ENCODE data around the gene IL17RA.

The IL17RA gene

DNA sequence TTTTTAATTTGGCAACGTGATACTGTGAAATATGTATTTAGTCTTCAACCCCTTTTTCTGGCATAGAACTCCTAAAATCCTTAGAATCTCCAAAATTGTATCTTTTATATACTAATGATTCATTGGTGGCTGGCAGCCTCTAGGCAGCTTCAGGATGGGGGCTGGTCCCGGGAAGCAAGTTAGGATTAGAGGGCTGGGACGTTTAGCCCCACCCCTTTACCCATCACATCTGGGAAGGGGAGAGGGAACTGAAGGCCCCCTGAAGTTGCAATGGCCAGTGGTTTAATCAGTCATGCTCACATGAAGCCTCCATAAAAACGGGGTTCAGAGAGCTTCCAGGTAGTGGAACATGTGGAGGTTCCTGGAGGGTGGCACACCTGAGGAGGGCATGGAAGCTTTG is 7.1 kb downstream of the IL17RA start:
- Histone ChIP-seq H3K9me3 (no peaks in the 10 kb centered on the region), H3K27me3 (no peaks in the 10 kb centered on the region), H3K4me3 (ENCODE audit: low read depth in 1 of 2, low read length in 1 of 2) (peak overlapping the region in 1 of 2 experiments; percentile 30), H3K36me3 (peaks cover 42% of the 10 kb centered on the region), H3K27ac (peak overlapping the region; percentile 98), H3K4me1 (ENCODE audit: control insufficient read depth in 1 of 2, insufficient read depth in 1 of 2, low read depth in 1 of 2, low read length in 1 of 2) (peaks cover 88 to 99% of the 10 kb centered on the region in 2 experiments)
- TF ChIP-seq, protein P1, sequence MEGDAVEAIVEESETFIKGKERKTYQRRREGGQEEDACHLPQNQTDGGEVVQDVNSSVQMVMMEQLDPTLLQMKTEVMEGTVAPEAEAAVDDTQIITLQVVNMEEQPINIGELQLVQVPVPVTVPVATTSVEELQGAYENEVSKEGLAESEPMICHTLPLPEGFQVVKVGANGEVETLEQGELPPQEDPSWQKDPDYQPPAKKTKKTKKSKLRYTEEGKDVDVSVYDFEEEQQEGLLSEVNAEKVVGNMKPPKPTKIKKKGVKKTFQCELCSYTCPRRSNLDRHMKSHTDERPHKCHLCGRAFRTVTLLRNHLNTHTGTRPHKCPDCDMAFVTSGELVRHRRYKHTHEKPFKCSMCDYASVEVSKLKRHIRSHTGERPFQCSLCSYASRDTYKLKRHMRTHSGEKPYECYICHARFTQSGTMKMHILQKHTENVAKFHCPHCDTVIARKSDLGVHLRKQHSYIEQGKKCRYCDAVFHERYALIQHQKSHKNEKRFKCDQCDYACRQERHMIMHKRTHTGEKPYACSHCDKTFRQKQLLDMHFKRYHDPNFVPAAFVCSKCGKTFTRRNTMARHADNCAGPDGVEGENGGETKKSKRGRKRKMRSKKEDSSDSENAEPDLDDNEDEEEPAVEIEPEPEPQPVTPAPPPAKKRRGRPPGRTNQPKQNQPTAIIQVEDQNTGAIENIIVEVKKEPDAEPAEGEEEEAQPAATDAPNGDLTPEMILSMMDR (IDR thresholded peaks at IDR 0.05) = no peak

DNA sequence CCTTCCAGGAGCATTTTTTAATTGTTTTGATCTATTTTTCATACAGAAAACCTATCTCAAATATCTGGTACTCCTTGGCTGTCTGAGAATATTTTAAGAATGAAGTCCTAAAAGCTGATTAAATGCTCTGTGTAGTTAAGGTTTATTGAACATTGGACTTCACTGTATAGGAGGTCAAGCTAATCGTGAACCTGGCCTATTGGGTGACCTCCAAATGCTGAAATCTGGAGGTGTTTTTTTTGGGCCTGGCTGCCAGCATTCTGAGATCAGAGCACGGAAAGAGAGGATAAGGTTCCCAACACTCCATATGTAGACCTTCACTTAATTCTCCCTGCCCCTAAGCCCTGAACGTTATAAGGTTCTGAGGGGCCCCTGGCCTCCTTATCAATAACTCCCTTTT is 8.3 kb downstream of the IL17RA start:
- Histone ChIP-seq H3K27me3 (no peaks in the 10 kb centered on the region), H3K4me3 (ENCODE audit: low read depth in 1 of 2, low read length in 1 of 2) (peak overlapping the region; percentile 4 to 9), H3K9me3 (no peaks in the 10 kb centered on the region), H3K36me3 (peaks cover 51% of the 10 kb centered on the region), H3K4me1 (ENCODE audit: control insufficient read depth in 1 of 2, insufficient read depth in 1 of 2, low read depth in 1 of 2, low read length in 1 of 2) (peaks cover 99 to 100% of the 10 kb centered on the region in 2 experiments), H3K27ac (peak overlapping the region; percentile 98)
- TF ChIP-seq, protein P1 (IDR thresholded peaks at IDR 0.05) = no peak

DNA sequence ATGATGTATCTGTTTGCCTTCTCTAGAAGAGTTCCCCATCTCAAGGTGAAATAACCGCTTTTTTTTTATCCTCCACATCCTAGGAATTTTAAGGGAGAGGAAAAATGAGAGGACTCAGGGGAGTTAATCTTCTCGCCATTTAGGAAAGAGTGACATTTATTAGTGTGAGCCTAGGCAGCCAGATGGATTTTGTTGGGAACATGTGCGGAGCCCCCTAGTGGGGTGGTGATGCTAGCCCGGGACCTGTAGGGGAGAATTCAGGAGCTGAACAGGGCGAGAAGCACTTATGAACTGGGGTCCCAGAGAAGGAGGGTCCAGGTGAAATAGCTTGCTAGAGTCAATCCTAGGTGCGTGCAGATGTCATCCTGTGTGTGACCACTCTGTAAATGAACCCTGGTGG is 10.7 kb downstream of the IL17RA start:
- Histone ChIP-seq H3K36me3 (peaks cover 60% of the 10 kb centered on the region), H3K9me3 (no peaks in the 10 kb centered on the region), H3K27ac (peak overlapping the region; percentile 85), H3K4me3 (ENCODE audit: low read depth in 1 of 2, low read length in 1 of 2) (peak overlapping the region; percentile 60 to 65), H3K4me1 (ENCODE audit: control insufficient read depth in 1 of 2, insufficient read depth in 1 of 2, low read depth in 1 of 2, low read length in 1 of 2) (peaks cover 99 to 100% of the 10 kb centered on the region in 2 experiments), H3K27me3 (no peaks in the 10 kb centered on the region)
- TF ChIP-seq, protein P1 (IDR thresholded peaks at IDR 0.05) = no peak

DNA sequence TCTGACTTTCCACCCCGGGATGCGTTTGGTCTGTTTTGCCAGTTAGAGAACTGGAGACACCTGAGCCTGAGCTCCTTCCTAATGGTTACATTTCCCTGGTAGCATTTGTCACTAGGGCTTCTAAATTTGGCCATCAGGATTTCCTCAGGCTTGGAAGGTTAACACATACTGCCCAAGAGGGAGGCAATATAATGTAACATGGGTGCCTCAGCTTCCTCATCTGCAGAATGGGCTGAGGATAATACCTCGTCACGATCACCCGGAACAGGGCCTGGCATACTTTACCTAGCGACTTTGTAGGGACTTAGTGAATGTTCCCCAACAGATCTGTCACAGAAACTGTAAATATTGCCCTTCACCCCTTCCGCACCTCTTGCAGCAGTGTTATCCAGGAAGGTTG is 11.3 kb downstream of the IL17RA start:
- Histone ChIP-seq H3K27ac (peak overlapping the region; percentile 85), H3K4me3 (ENCODE audit: low read depth in 1 of 2, low read length in 1 of 2) (peak overlapping the region; percentile 60 to 65), H3K36me3 (peaks cover 65% of the 10 kb centered on the region), H3K27me3 (no peaks in the 10 kb centered on the region), H3K4me1 (ENCODE audit: control insufficient read depth in 1 of 2, insufficient read depth in 1 of 2, low read depth in 1 of 2, low read length in 1 of 2) (peaks cover 99 to 100% of the 10 kb centered on the region in 2 experiments), H3K9me3 (no peaks in the 10 kb centered on the region)
- TF ChIP-seq, protein P1 (IDR thresholded peaks at IDR 0.05) = no peak

- Histone ChIP-seq H3K27me3 (no peaks in the 10 kb centered on the region), H3K4me1 (ENCODE audit: control insufficient read depth in 1 of 2, insufficient read depth in 1 of 2, low read depth in 1 of 2, low read length in 1 of 2) (peaks cover 99 to 100% of the 10 kb centered on the region in 2 experiments), H3K4me3 (ENCODE audit: low read depth in 1 of 2, low read length in 1 of 2) (peak overlapping the region; percentile 60 to 65), H3K9me3 (no peaks in the 10 kb centered on the region), H3K27ac (peak overlapping the region; percentile 85), H3K36me3 (peaks cover 75% of the 10 kb centered on the region)
- TF ChIP-seq, protein P1 (IDR thresholded peaks at IDR 0.05) = no peak
Measured at GRCh38 chr22:17097062-17097461, 12.3 kb downstream of the IL17RA start.

- no peaks in the 10 kb centered on the region for H3K9me3 ChIP-seq
- TF ChIP-seq, protein P1 (IDR thresholded peaks at IDR 0.05) = no peak
- peak overlapping the region; percentile 60 to 65 for H3K4me3 ChIP-seq (ENCODE audit: low read depth in 1 of 2, low read length in 1 of 2)
- peak overlapping the region; percentile 85 for H3K27ac ChIP-seq
- no peaks in the 10 kb centered on the region for H3K27me3 ChIP-seq
- H3K36me3 ChIP-seq = peaks cover 82% of the 10 kb centered on the region
- peaks cover 99 to 100% of the 10 kb centered on the region in 2 experiments for H3K4me1 ChIP-seq (ENCODE audit: control insufficient read depth in 1 of 2, insufficient read depth in 1 of 2, low read depth in 1 of 2, low read length in 1 of 2)
Measured at GRCh38 chr22:17097701-17098100, 12.9 kb downstream of the IL17RA start.

Data from neutrophil (primary cell).